Measurements from ENCODE around the gene DGKZ.

DNA sequence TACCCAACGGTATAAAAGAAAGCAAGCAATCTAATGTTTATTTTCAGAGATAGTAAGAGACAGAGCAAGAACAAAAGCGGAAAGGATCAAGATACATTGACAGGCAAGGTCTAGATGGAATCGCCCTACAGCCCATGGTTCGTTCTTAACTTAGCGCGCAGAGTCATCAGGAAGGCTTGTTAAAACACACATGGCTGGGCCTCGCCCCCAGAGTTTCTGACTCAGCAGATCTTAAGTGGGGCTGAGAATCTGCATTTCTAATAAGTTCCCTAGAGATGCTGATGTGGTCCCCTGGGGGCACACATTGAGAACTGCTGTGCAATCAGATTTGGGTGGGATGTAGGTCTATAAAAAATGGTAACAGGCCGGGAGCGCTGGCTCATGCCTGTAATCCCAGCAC, 80.1 kb downstream of the DGKZ start:
- TF ChIP-seq CTCF (IDR thresholded peaks at IDR 0.05) (no peak), ZFX (IDR thresholded peaks at IDR 0.05; ENCODE audit: borderline replicate concordance) (no peak)

Data from 22Rv1 (cell line).